ENCODE measurements around the gene METTL27. TPM values are rescaled to one million over a fixed set of nuclear protein-coding genes. Genes with fewer than 3 reads are reported as not detected.
"Not testable (repeated sequence)": the region's sequence is repeated elsewhere in the genome, so short reads cannot be mapped to it uniquely, and the experiment has no call there.

Gene METTL27
- total RNA-seq, 4 donors from 2014 or later, result 0.34 to 4.4 TPM; not detected in 2

- no peak overlapping the region for H3K27ac ChIP-seq
Observed at GRCh38 chr7:73847941-73848723, 5.8 kb upstream of the METTL27 start.

GRCh38 chr7:73845701-73846195 lies 3.4 kb upstream of the METTL27 start:
- H3K27ac ChIP-seq, result peak overlapping the region in 2 of 4 donors; percentile 24 to 25
- intact Hi-C loops (cut with DNase I); DNase-seq: not testable (repeated sequence)

More at GRCh38 chr7:73847941-73848723, 5.8 kb upstream of the METTL27 start:
- 71 to 85% methylated on average over 10 of the region's 10 CpGs for WGBS, 2 donors
- no peak for DNase-seq
- Histone ChIP-seq H3K4me1 (peaks cover 15 to 36% (median 26%) of the 10 kb centered on the region in 3 donors), H3K27me3 (no peaks in the 10 kb centered on the region), H3K9me3 (no peaks in the 10 kb centered on the region), H3K36me3 (no peaks in the 10 kb centered on the region), H3K4me3 (no peak overlapping the region)
- TF ChIP-seq POLR2A (IDR thresholded peaks at IDR 0.05) (no peak), CTCF (IDR thresholded peaks at IDR 0.05) (no peak)
- intact Hi-C loops (cut with DNase I), result no loop called here

GRCh38 chr7:73844848-73845460 lies 2.6 kb upstream of the METTL27 start:
- Histone ChIP-seq H3K27ac (no peak overlapping the region), H3K9me3 (no peaks in the 10 kb centered on the region), H3K36me3 (no peaks in the 10 kb centered on the region), H3K27me3 (no peaks in the 10 kb centered on the region), H3K4me1 (peaks cover 11 to 33% (median 14%) of the 10 kb centered on the region in 3 donors), H3K4me3 (no peak overlapping the region)
- intact Hi-C loops (cut with DNase I), result no loop called here
- no peak for DNase-seq
- TF ChIP-seq POLR2A (IDR thresholded peaks at IDR 0.05) (no peak), CTCF (IDR thresholded peaks at IDR 0.05) (no peak)
- WGBS, 2 donors, result 56 to 57% methylated on average over 12 to 13 of the region's 13 CpGs

More at GRCh38 chr7:73845701-73846195, 3.4 kb upstream of the METTL27 start:
- WGBS, 2 donors, result 68 to 69% methylated on average over 12 of the region's 12 CpGs
- not testable (repeated sequence) for H3K4me3 ChIP-seq, H3K36me3 ChIP-seq, H3K27me3 ChIP-seq, H3K9me3 ChIP-seq
- H3K4me1 ChIP-seq, result peaks cover 11 to 39% (median 19%) of the 10 kb centered on the region in 3 donors

- H3K4me1 ChIP-seq, result peaks cover 9 to 32% (median 10%) of the 10 kb centered on the region in 3 donors
- TF ChIP-seq CTCF (IDR thresholded peaks at IDR 0.05) (no peak), POLR2A (IDR thresholded peaks at IDR 0.05) (no peak)
- no peak overlapping the region for H3K4me3 ChIP-seq
- intact Hi-C loops (cut with DNase I), result no loop called here
- no peak for DNase-seq
- no peaks in the 10 kb centered on the region for H3K27me3 ChIP-seq
- WGBS, 2 donors, result 39 to 42% methylated on average over 9 of the region's 9 CpGs
- no peaks in the 10 kb centered on the region for H3K9me3 ChIP-seq
- H3K36me3 ChIP-seq, result no peaks in the 10 kb centered on the region
- H3K27ac ChIP-seq, result no peak overlapping the region
Observed at GRCh38 chr7:73844131-73844547, 1.8 kb upstream of the METTL27 start.

- H3K4me3 ChIP-seq, result peak overlapping the region; percentile 44 to 73 (median 67)
- 35% methylated on average over 13 of the region's 15 CpGs; no CpG with 5 or more reads in 1 of the 2 donors for WGBS, 2 donors
- H3K27me3 ChIP-seq, result no peaks in the 10 kb centered on the region
- intact Hi-C loops (cut with DNase I), result no loop called here
- H3K27ac ChIP-seq, result peak overlapping the region; percentile 79 to 91 (median 83)
- H3K4me1 ChIP-seq, result peaks cover 8 to 47% (median 13%) of the 10 kb centered on the region in 3 donors
- no peak for DNase-seq
- no peaks in the 10 kb centered on the region for H3K9me3 ChIP-seq
- TF ChIP-seq CTCF (IDR thresholded peaks at IDR 0.05), result no peak
- no peak for TF ChIP-seq POLR2A (IDR thresholded peaks at IDR 0.05)
- H3K36me3 ChIP-seq, result no peaks in the 10 kb centered on the region
Observed at GRCh38 chr7:73841689-73842066, 638 bp downstream of the METTL27 start.

Measured in esophagus squamous epithelium (tissue), 5 donors.